ENCODE results near the gene IDUA. TPM values are rescaled to one million over a fixed set of nuclear protein-coding genes. Genes with fewer than 3 reads are reported as not detected.

IDUA gene
- total and polyA plus RNA-seq, 10 of the 15 experiments (the other 5 are each of a cell fraction or from before 2014, with no cell fraction given): 0.05 to 7.6 (median 1.4) TPM; not detected in 1

GRCh38 chr4:951186-951585 lies 35.7 kb upstream of the IDUA start:
- ATAC-seq: no peak
- H3K9ac ChIP-seq (ENCODE audit: control insufficient read depth, insufficient read depth, low read length): no peak overlapping the region
- RAD21 ChIA-PET (ENCODE audit: unreplicated experiment): no interaction called here

More at GRCh38 chr4:951186-951585, 35.7 kb upstream of the IDUA start:
- H3K4me1 ChIP-seq (ENCODE audit: control insufficient read depth, insufficient read depth, low read length): no peaks in the 10 kb centered on the region
- H3K79me2 ChIP-seq (ENCODE audit: control insufficient read depth, insufficient read depth, low read length): no peaks in the 10 kb centered on the region
- DNase-seq (ENCODE audit: low read depth, low spot score): no peak
- TF ChIP-seq EP300 (IDR thresholded peaks at IDR 0.05; ENCODE audit: borderline replicate concordance in 1 of 2, control insufficient read depth in 1 of 2, low read depth in 2 of 2, low read length in 2 of 2) (no peak), IKZF2 (IDR thresholded peaks at IDR 0.05) (no peak), STAT3 (IDR thresholded peaks at IDR 0.05; ENCODE audit: low read depth, low read length) (no peak), SUZ12 (IDR thresholded peaks at IDR 0.05; ENCODE audit: unreplicated experiment) (no peak), IRF3 (IDR thresholded peaks at IDR 0.05) (no peak), PBX3 (IDR thresholded peaks at IDR 0.05; ENCODE audit: insufficient replicate concordance, low read depth, low read length) (no peak), ZBTB4 (CRISPR knock-in tag; IDR thresholded peaks at IDR 0.05) (no peak), CBFB (IDR thresholded peaks at IDR 0.05; ENCODE audit: low read depth) (no peak), RELA (IDR thresholded peaks at IDR 0.05; ENCODE audit: borderline replicate concordance, partially characterized antibody) (no peak)
- no peaks in the 10 kb centered on the region for H3K36me3 ChIP-seq (ENCODE audit: control insufficient read depth in 2 of 2, insufficient read depth in 2 of 2, low read length in 1 of 2)
- intact Hi-C loops (cut with micrococcal nuclease; ENCODE audit: unreplicated experiment): no loop called here
- no peak overlapping the region for H2AFZ ChIP-seq (ENCODE audit: control insufficient read depth, low read depth, low read length)
- BruUV-seq (replicated peaks): no TSS peak
- FAIRE-seq: no peak
- H3K4me2 ChIP-seq (ENCODE audit: control insufficient read depth, insufficient read depth): no peak overlapping the region
- H3K27ac ChIP-seq (ENCODE audit: control insufficient read depth, insufficient read depth): no peak overlapping the region
- no peaks in the 10 kb centered on the region for H4K20me1 ChIP-seq (ENCODE audit: control insufficient read depth, insufficient read depth)
- ChIA-PET POLR2A (interaction anchor here (1.0 kb wide), 1 partner anchor 15 kb away, joined by 3 read pairs; no protein-coding TSS in a partner anchor), SMC1A (ENCODE audit: uncharacterized antibody, unreplicated experiment) (no interaction called here), CTCF (no interaction called here)
- no peak overlapping the region for H3K4me3 ChIP-seq
- H3K9me3 ChIP-seq (replicated peaks; ENCODE audit: control insufficient read depth, insufficient read depth, low read length): no peaks in the 10 kb centered on the region
- in situ Hi-C loops (cut with MboI): no loop called here
- WGBS (ENCODE audit: insufficient coverage, insufficient replicate concordance, low lambda C conversion rate, missing lambda C conversion rate): 70% methylated on average over 7 of the region's 7 CpGs
- no peaks in the 10 kb centered on the region for H3K27me3 ChIP-seq (replicated peaks in 1 of 2; ENCODE audit: control insufficient read depth in 2 of 2, insufficient read depth in 2 of 2, low read length in 1 of 2)

Data from GM12878 (cell line).